SHP77 treated with DMSO at 0.1 percent for 48 hours (cell line): ENCODE results near the gene NAP1L1.

Experiments used
- DNase-seq: peaks from one replicate; lab custom pipeline; 2025; lab: John Stamatoyannopoulos, UW

NAP1L1 gene

DNA sequence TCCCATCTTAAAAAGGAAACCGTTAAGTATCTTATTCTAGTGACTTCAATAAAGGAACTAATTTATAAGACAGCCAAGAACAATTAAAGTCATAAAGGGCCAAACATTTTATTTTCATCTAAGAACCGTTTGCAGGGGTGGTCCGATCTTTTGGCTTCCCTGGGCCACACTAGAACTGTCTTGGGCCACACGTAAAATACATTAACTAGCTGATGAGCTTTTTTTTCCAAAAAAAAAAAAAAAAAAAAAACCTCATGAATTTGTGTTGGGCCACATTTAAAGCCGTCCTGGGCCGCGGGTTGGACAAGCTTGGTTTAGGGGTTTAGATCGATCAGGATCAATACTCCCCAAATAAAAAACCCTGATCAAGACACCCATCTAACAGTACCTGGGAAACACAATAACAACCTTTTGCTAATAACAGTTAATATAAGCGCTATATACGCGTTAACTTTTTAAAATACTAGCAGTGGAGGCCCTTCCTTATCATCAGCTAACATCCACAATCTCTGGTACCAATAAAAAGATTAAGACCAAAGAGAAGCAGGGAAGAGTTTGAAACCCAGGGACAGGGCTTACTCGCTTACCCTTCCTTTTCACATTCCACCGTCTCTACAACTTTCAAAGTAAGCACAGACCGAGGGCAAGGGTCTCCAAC lies 1.1 kb downstream of the NAP1L1 start:
- no peak for DNase-seq

DNA sequence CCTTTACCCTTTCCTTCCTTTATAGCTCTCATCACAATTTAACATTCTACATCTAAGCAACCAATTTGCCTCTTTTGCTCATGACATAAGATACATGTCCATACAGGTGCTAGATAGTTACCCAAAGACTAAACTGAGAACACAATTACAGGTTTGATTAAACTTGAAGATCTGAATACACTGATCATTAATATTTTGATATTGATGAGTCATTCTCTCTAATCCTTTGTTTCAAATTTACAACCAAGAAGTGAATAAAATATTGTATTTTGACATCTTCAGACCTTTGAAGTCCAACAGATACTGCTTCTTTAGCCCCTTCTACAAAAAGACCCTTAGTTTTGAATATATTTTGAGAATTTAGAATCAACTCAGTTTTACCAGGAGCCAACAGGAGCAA lies 2.6 kb downstream of the NAP1L1 start:
- DNase-seq: no peak

DNA sequence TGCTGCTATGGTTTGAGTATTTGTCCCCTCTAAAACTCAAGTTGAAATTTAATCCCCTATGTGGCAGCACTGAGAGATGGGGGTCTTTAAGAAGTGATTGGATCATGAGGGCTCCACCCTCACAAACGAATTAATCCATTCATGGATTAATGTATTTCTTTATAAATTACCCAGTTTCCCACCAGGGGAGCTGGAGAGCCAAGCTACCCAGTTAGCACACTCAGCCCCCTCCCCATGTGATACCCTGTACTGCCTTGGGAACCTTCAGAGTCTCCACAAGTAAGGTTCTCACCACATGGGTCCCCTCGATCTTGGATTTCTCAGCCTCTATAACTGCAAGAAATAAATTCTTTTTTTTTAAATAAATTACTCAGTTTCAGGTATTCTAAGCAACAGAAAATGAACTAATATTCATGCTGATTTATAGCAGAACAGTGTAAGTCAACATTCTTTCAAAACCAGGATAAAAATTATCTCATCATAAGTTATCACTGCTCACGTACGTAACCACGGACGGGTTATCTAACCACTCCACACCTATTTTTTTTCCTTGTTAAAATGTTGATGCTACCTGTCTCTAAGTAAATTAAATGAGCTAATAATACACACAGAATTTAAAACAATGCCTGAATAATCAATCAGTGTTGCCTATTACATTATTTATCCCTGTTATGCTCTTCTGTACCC lies 3.6 kb downstream of the NAP1L1 start:
- no peak for DNase-seq

DNA sequence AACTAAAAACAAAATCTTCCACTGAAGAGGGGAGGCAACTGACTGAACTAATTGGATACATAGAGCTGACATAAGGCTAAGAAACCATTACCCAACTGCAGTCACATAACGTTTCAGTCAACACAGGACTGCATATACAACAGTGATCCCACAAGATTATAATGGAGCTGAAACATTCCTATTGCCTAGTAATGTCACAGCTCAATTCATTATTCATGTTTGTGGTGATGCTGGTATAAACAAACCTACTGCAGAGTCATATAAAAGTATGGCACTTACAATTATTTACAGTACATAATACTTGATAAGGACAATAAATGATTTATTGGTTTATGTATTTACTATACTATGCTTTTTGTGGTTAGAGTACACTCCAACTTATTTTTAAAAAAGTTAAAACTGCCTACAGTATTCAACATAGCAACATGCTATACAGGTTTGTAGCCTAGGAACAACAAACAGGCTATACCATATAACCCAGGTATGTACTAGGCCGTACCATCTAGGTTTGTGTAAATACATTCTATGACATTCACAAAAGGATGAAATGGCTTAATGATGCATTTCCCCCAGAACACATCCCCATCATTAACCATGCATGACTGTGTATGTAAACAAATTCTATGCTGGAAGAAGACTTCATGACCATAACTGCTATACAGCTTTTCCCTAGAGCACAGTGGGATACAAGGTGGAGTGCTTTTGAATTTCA lies 4.3 kb downstream of the NAP1L1 start:
- no peak for DNase-seq

DNA sequence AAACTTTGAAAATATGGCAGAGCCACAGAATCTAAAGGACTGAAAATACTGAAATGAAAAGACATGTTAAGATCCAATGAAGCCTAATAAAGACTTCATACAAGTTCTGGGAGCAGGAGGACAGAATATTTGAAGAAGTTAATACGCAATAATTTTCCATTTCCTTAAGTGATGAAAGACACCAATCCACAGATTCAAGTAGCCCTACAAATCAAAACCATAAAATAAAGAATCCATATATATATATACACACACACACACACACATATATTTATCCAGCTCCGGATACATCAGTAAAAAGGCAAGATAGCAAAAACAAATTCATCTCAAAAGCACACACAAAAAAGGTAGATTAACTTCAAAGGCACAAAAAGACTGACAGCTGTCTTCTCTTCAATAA lies 5.7 kb downstream of the NAP1L1 start:
- DNase-seq: no peak

DNA sequence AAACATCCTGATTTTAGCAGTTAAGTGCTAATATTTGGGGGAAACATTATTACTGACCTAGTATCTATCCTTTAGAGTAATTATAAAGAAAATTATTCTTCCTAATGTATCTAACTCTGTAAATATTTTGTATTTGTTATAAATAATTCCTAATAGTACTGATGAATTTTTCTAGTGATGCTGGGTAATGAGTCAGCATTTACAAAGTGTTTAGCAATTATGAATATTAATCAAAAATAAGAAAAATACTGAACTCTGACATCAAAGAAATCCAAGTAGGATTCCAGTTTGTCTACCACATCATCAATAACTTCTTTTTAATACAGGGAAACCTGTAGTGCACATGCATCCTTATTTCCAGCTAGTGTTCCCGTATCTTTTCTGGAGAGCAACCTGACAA lies 9.0 kb downstream of the NAP1L1 start:
- no peak for DNase-seq

DNA sequence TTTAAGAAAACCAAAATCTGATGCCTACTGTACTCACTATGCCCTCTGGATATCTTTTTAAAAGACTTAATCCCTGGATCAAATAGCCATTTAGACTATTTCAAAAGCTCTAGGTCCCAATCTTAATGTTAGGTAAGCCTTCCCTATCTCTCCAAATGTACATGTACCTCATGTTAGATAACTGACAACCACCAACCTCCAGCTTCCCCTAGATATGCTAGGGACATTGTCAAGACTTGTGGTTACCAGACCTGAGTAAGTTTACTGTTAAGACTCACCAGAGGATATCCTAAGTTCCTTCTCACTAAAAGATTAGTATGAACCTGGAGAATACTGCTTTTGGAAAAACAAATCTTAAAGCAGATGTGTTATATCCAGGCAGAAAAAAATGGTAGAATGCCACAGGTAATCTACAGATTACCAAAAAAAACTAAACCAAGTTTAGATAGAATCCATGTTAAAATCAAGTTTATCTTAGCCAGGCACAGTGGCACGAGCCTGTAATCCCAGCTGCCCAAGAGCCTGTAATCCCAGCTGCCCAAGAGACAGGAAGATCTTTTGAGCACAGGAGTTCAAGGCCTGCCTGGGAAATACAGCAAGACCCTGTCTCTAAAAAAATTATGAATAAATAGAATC lies 9.7 kb downstream of the NAP1L1 start:
- DNase-seq: no peak

DNA sequence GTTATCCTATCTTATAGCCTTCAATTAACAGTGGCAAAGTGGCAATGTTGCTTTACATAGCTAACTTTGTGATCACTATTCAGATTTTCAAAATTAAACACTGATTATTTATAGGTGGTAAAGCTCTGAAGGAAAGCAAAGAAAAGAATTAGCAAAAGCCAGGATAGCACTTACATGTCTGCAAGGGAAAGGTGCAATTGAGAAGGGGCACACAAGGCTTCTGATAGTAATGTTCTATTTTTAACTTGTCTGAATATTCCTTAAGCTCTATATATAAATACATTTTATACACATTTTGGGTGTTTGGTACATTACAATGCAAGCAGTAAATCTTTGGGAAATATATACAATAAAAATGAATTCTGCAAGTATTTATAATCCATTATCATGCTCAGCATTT lies 10.9 kb downstream of the NAP1L1 start:
- DNase-seq: no peak

DNA sequence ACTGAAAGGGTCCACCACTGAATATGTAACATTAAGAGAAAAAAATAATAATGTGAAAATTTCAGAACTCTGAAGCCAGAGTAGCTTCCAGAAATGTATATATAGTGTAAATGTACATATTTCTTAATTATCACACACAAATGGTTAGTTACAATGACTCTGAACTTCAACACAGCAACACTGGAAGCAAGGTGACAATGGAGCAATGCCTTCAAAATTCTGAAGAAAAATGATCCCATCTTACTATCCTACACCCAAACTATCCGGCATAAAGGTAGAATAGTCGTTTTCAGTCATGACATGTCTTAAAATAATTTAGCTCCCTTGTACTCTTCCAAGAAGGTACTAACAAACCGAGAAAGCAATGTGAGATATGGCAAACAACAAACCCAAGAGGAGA lies 11.9 kb downstream of the NAP1L1 start:
- DNase-seq: no peak

DNA sequence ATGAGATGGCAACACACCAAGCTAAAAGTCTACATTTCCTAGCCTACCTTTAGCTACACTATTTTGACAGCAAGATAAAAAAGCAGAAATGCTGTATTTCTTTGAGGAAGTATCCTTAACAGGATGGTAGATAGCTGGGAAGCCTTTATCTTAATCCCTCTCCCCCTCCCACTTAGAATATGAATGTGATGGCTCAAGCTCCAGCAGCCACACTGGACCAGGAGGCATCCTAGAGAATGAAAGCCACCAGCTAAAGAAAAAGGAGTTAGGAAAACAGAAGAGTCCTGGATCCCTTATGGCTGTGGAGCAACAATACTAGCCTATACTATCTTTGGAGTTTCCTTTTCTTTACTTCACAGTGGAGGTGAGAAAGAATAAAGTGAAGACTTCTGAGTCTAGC lies 15.1 kb downstream of the NAP1L1 start:
- no peak for DNase-seq

DNA sequence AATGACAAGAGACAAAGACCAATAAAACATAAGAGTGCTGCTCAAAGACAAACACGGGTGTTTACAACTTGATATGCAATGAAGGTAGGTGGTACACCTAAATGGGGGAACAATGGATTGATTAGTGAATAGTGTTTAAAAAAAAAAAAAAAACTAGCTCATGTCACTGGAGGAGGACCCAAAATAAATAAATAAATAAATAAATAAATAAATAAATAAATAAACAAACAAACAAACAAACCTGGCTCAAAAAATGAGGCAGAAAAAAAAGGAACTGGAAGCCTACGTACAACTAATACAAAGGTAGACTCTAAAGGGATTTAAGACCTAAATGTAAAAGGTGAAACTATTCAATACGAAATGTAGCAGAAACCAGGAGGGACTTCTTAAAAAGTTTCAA lies 18.6 kb downstream of the NAP1L1 start:
- DNase-seq: no peak

DNA sequence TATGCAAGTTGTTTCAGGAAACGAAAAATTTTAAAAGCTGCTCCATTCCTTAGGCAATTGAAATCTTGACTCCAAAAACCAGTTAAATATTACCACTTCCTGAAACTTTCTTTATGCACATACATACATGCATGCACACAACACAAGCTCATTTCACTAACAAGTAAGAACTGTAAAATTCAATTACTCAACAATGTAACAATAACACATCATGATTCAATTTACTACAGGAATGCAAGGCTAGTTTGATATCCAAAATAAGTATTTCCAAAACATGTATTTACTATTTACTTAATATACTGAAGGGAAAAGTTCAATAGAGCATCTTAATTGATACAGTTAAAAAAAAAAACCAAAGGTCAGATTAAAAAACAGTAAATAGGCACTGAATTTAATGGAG lies 19.6 kb downstream of the NAP1L1 start:
- no peak for DNase-seq

DNA sequence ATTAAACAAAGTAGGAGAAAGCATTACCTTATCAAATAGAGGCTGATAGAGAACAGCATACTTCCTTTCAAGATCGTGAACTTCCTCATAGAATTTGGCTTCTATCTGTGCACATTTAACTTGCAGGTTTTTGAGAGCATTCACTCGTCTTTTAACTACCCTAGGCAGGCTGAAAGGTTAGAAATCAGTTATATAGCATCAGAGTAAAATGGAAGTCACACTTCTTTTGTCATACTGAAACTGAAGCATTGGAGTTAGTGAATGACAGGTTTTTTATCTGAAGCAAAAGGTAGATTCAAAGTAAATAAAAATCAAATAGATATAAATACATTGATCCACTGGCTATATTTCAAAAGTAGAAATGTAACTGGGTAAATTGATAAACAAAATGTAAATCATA lies 24.4 kb downstream of the NAP1L1 start:
- DNase-seq: no peak

DNA sequence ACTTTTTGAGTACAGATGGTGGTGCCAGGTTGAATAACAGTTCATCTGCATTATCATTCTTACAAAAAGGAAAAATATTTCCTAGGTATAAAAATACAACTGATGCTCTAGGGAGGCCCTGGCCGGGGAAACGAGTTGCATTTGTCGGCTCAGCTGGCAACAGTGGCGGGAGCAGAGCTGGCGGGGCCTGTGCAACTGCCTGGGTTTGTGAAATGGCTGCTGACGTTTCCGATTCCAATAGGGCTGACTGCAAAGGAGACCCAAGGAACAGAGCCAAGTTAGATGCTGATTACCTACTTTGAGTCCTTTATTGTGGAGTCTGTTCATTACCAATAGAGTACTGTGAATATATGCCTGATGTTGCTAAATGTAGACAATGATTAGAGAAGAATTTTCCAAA lies 27.2 kb downstream of the NAP1L1 start:
- no peak for DNase-seq

DNA sequence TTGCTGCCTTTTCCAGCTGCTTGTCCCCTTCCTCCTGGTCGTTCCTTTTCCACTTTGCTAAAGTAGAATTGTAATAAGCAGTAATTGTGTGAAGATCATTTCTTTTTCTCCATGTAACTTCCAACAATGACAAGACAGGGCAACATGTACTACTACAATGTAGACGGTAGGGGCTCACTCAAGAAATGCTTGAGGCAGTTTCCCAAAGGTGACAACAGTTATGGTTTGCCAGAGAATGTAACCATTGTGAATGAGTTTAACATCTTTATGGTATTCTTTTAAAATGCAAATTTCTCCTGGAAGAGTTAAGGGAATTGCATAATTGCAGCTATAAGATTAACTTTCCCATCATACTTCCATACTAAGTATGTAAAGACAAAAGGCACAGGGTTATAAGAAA lies 29.1 kb downstream of the NAP1L1 start:
- no peak for DNase-seq

DNA sequence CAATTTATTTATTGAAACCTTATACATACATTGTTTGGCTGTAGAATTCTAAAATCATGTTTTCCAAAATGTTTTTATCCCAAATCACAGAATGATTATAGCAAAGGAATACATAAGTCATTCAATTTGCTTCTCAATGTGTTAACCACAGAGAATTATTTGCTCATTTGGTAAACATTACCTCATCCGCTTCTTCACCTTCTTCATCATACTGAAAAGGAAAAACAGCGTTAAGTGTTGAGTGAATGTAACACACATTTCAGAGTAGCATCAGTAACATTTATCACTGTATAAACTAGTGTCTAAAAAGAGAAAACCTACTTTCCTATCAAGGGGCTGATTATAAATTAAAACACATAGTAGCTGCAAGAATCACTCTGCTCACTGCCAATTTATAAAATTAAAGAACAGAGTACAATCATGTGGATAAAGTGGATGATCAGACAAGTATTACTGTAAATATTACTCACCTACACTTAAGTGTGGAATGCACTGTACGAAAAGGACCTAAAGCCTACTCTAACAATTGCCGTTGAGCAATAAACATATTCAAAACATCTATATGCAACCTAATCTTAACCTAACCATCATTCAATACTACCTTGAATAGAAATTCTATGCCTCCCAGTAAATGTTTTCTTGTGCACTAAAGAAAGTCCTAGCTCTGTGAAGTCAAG lies 34.8 kb downstream of the NAP1L1 start:
- no peak for DNase-seq

DNA sequence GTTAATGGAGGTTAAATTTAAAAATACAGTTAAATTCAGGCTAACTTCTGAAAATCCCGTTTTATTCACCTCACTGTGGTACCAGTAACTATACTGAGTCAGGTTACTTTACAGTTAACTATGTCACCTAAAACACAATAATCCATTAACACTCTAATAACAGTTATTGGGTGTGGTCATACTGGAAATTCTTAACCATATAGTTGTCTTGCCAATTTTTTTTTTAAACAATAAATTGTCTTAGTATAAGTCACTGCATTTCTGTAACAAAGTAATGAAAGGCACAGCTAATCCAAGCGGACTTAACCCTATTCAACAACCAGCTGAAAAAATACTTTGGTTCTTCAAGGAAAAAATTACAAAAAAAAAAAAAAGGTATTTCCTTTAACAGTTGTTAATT lies 36.7 kb downstream of the NAP1L1 start:
- DNase-seq: no peak

DNA sequence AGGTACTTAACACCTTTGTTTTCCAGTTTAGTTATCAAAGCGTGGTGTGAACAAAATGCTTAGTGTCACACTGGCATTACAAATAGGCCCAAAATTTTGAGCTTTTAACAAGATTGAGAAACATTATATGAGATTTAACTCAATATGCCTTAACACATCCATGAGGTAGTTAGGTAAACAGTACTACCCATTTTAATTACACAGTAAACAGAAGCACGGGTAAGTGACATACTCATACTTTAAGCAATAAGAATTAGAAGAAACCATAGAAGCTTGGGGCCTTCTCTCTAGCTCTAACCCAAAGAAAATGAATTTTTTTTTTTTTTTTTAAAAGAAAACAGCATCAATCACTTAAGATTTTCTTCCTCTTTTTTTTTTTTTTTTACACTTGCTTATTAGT lies 37.4 kb downstream of the NAP1L1 start:
- DNase-seq: no peak

DNA sequence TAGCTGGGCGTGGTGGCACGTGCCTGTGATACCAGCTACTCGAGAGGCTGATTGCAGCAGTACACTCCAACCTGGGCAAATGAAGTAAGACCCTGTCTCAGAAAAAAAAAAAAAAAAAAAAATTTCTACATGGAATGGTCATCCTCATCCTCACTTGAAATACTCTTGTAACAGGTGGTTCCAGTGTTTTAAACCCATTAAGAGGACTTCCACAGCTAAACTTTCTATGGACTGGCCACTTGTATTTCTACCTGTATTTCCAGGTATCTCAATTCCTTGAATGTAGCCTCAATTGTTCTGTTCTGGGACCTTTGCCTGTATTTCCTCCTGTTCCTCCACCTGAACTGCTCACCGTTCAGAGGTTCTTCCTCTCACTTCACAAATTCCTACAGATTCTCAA lies 41.1 kb downstream of the NAP1L1 start:
- DNase-seq: no peak

DNA sequence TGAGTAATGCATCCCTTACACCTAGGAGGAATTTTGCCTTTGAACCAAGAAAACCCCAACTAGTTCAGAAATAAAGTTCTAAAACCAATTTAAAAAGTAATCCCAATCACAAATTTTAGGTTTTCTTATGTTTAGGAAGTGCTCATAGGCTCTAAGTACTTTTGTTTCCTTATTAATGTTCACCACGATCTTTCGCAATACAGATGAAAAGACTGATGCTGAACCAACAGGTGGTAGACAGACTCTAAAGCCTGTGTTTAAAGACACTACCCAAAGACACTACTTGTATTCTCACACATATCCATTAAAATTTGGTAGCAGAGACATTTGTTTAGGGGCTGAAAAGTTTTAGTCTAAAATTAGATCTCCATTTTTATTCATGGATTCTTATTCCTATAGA lies 42.3 kb downstream of the NAP1L1 start:
- DNase-seq: no peak

DNA sequence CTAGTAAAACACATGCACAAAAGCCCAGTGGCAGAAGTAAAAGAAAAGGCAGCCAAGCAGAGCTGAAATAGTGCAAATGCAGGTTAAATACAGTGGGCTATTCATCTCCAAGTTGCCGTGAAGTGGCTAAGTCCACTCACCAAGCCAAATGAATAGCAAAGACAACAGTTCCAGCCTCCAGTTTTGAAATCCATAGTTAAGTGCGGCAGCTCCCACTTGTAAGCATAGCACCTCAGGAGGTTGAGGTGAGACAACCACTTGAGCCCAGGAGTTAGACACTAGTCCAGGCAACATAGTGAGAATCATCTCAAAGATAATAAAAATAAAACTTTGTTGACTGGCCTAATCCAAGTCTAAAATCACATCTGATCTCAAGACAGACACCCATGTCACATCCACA lies 43.1 kb downstream of the NAP1L1 start:
- no peak for DNase-seq

DNA sequence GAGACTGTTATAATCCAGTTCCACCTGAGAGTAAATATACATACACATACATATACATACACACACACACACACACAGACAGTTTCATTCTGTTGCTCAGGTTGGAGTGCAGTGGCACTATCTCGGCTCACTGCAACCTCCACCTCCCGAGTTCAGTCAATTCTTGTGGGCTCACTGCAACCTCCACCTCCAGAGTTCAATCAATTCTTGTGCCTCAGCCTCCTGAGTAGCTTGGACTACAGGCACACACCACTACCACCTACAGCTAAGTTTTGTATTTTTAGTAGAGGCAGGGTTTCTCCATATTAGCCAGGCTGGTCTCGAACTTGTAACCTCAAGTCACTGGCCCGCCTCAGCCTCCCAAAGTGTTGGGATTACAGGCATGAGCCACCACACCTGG lies 44.0 kb downstream of the NAP1L1 start:
- no peak for DNase-seq

DNA sequence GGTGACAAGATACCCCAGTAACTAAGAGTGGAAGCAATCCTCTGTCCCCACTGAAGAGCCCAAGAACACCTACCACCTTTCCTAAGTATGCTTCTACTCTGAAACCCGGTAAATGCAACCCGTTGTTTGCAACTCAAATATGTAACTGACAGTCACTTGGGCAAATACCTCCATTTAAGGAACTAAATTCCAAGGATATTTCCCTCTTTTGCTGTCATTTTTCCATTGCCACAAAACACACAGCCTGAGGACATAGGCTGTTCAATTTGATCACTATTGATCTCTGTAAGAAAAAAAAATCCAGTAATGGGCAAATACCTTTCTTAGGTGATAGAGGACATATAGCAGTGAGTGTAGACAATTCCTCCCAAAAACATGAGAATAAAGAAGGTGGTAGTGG lies 46.3 kb downstream of the NAP1L1 start:
- DNase-seq: no peak
